CD4-positive, alpha-beta T cell (primary cell): ENCODE measurements around the gene UGT1A5. TPM values are rescaled to one million over a fixed set of nuclear protein-coding genes. Genes with fewer than 3 reads are reported as not detected.

Experiments used
- ATAC-seq: fragments of 200-7000 bp; cut with Tn5 transposase; one replicate; pipeline ENCODE4 v1.10.0; 2022; ENCODE audit warnings: mild to moderate bottlenecking; ENCODE audit not compliant: poor library complexity
- CTCF ChIA-PET: fragments of 350-600 bp; sonication (Branson Sonifier 250); formaldehyde crosslinking; loops from one replicate; lab custom pipeline; 2021; ENCODE audit warnings: antibody characterized with exemption, inconsistent platforms; lab: Charles Lee
- POLR2A ChIA-PET: fragments of 350-600 bp; sonication (Branson Sonifier 250); formaldehyde crosslinking; loops from one replicate; lab custom pipeline; 2021; ENCODE audit warnings: antibody characterized with exemption, inconsistent platforms; lab: Charles Lee
- DNase-seq, 14 experiments: peaks; one replicate each; pipeline ENCODE4 v3.0.0-alpha.2; 2013 to 2020; ENCODE audit warnings: mixed read lengths in 2 of 14
- H3K27ac ChIP-seq, 2 donors: one replicate each; pipeline versions ENCODE4 v1.5.1 to v1.7.0; 2013; ENCODE audit warnings: low read length in 2 of 2, low read depth in 1 of 2, mild to moderate bottlenecking in 1 of 2
- H3K27me3 ChIP-seq, 2 experiments: 1 replicate in 1 of 2; 2 replicates in 1 of 2; pipeline versions ENCODE4 v1.6.1 to v1.7.0; 2013; ENCODE audit warnings: low read length in 2 of 2, control low read depth in 1 of 2, mild to moderate bottlenecking in 1 of 2, moderate library complexity in 1 of 2; ENCODE audit not compliant: insufficient read depth in 2 of 2, control insufficient read depth in 1 of 2
- H3K36me3 ChIP-seq: one replicate; pipeline ENCODE4 v1.6.1; 2013; ENCODE audit warnings: low read length, control low read depth; ENCODE audit not compliant: insufficient read depth
- H3K4me1 ChIP-seq: one replicate; pipeline ENCODE4 v1.6.1; 2013; ENCODE audit warnings: low read length, control low read depth; ENCODE audit not compliant: insufficient read depth
- H3K4me3 ChIP-seq: one replicate; pipeline ENCODE4 v1.5.1; 2013; ENCODE audit warnings: mild to moderate bottlenecking, low read length, moderate library complexity
- H3K9me3 ChIP-seq, 2 experiments: 1 replicate in 1 of 2; 2 replicates in 1 of 2; pipeline versions ENCODE4 v1.6.1 to v1.7.0; 2013; ENCODE audit warnings: low read length in 2 of 2, mild to moderate bottlenecking in 2 of 2, control low read depth in 1 of 2, moderate library complexity in 1 of 2; ENCODE audit not compliant: control insufficient read depth in 1 of 2, insufficient read depth in 1 of 2
- H3K27ac Mint-ChIP-seq: one replicate; pipeline ENCODE4 v1.8.0; 2020; ENCODE audit warnings: mixed read lengths
- H3K27me3 Mint-ChIP-seq: one replicate; pipeline ENCODE4 v1.8.0; 2021; ENCODE audit warnings: mixed read lengths
- H3K36me3 Mint-ChIP-seq: one replicate; pipeline ENCODE4 v1.8.0; 2021; ENCODE audit warnings: low read depth, mixed read lengths
- H3K4me1 Mint-ChIP-seq: one replicate; pipeline ENCODE4 v1.8.0; 2021; ENCODE audit warnings: low read depth, mixed read lengths
- H3K4me3 Mint-ChIP-seq: one replicate; pipeline ENCODE4 v1.8.0; 2020; ENCODE audit warnings: mild to moderate bottlenecking, mixed read lengths
- H3K9me3 Mint-ChIP-seq: one replicate; pipeline ENCODE4 v1.8.0; 2020; ENCODE audit warnings: mixed read lengths
- CTCF ChIP-seq: fragments of 200-600 bp; IDR thresholded peaks from one replicate; pipeline ENCODE4 v1.8.0; 2022; ENCODE audit warnings: antibody characterized with exemption, mild to moderate bottlenecking
- intact Hi-C, 2 experiments: fragments of 100-400 bp; cut with DNase I in 1 of 2; cut with micrococcal nuclease in 1 of 2; formaldehyde crosslinking; loops; one replicate each; pipeline versions ENCODE4 v1.15.1 to v1.9.0; 2023 to 2025; cut with DNase I, micrococcal nuclease
- total RNA-seq, 174 experiments: library from RNA in 2 of 174; stranded (reverse) in 2 of 174; gene quantifications; one replicate each; pipeline ENCODE4 v1.2.3 and lab custom pipeline; 2021 to 2026

Gene UGT1A5
- total RNA-seq, 2 experiments from 2014 or later: not detected

DNA sequence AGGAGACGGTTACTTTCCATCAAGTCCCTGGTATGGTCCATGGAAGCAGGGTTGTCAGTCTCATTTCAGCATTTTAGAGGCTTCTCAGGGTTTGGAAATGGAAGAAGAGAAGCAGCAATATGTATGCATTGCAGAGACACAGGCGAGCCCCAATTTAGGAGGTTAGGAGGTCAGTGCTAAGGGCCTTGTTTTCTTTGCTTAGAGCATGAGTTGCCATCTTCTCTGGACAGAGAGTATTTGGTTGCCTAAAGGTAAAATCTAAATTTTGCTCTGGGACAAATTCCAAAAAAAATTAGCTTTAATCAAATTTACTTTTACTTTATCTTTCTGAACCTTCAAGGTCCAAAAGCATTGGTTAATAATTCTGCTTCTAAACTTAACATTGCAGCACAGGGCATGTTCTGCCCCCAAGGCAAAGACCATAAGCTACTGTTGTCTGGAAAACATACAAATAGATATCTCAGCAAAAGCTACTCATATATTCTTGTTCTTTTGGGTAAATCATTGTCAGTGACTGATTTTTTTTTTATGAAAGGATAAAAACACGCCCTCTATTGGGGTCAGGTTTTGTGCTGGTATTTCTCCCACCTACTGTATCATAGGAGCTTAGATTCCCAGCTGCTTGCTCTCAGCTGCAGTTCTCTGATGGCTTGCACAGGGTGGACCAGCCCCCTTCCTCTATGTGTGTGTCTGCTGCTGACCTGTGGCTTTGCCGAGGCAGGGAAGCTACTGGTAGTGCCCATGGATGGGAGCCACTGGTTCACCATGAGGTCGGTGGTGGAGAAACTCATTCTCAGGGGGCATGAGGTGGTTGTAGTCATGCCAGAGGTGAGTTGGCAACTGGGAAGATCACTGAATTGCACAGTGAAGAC, 41.2 kb upstream of the UGT1A5 start, which contains the start of gene UGT1A9:
Gene UGT1A9 (plus strand): TSS at position 609 of the 872 bp plus-strand sequence. CDS start 37 bp downstream, at position 646.
- intact Hi-C loops: no loop called here
- no peak within 1 kb of the TSS for H3K4me3 Mint-ChIP-seq
- Histone ChIP-seq H3K4me3 (no peak within 1 kb of the TSS), H3K9me3 (no peaks in the 10 kb centered on the region), H3K36me3 (no peaks in the 10 kb centered on the region), H3K27me3 (peaks cover 0 to 18% of the 10 kb centered on the region in 2 experiments), H3K4me1 (no peaks in the 10 kb centered on the region), H3K27ac (no peak within 1 kb of the TSS)
- DNase-seq: no peak
- ATAC-seq: no peak
- no peaks in the 10 kb centered on the region for H3K4me1 Mint-ChIP-seq
- ChIA-PET POLR2A (no interaction called here), CTCF (no interaction called here)
- H3K27me3 Mint-ChIP-seq: peaks cover 37% of the 10 kb centered on the region
- peaks cover 5% of the 10 kb centered on the region for H3K9me3 Mint-ChIP-seq
- no peaks in the 10 kb centered on the region for H3K36me3 Mint-ChIP-seq
- H3K27ac Mint-ChIP-seq: no peak within 1 kb of the TSS
- no peak for TF ChIP-seq CTCF

DNA sequence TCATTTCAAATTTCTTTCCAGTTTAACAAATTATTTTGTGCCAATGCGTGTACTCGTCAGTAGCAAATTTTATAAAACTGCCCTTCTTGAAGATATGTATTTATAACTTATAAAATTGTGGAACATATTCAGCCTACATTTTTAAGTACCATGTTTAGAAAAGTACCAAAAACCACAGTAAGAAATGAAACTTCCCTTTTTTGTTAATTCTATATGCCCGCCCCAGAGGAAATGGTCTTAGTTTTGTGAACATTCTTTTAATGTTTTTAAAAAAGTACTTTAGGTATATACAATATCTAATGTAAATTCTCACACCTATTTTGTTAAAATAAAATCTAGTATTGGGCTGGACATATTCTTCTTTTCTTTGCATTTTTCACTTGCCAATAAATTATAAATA, 39.8 kb upstream of the UGT1A5 start:
- no peak overlapping the region for H3K4me3 ChIP-seq
- no peak overlapping the region for H3K4me3 Mint-ChIP-seq
- H3K4me1 ChIP-seq: no peaks in the 10 kb centered on the region
- peaks cover 48% of the 10 kb centered on the region for H3K27me3 Mint-ChIP-seq
- POLR2A ChIA-PET: no interaction called here
- DNase-seq (no peak), ATAC-seq (no peak)
- no peaks in the 10 kb centered on the region for H3K36me3 ChIP-seq
- H3K9me3 Mint-ChIP-seq: peaks cover 5% of the 10 kb centered on the region
- H3K27ac ChIP-seq: no peak overlapping the region
- no peak for TF ChIP-seq CTCF
- peaks cover 0 to 21% of the 10 kb centered on the region in 2 experiments for H3K27me3 ChIP-seq
- no peaks in the 10 kb centered on the region for H3K9me3 ChIP-seq
- H3K4me1 Mint-ChIP-seq: no peaks in the 10 kb centered on the region
- H3K36me3 Mint-ChIP-seq: no peaks in the 10 kb centered on the region
- intact Hi-C loops: no loop called here
- H3K27ac Mint-ChIP-seq: no peak overlapping the region
- CTCF ChIA-PET: no interaction called here

- no peak overlapping the region for H3K27ac Mint-ChIP-seq
- H3K36me3 Mint-ChIP-seq: no peaks in the 10 kb centered on the region
- no peak for TF ChIP-seq CTCF
- ChIA-PET CTCF (no interaction called here), POLR2A (no interaction called here)
- Histone ChIP-seq H3K4me3 (no peak overlapping the region), H3K9me3 (no peaks in the 10 kb centered on the region), H3K27me3 (peaks cover 0 to 21% of the 10 kb centered on the region in 2 experiments), H3K36me3 (no peaks in the 10 kb centered on the region), H3K4me1 (no peaks in the 10 kb centered on the region), H3K27ac (no peak overlapping the region)
- no peaks in the 10 kb centered on the region for H3K9me3 Mint-ChIP-seq
- H3K27me3 Mint-ChIP-seq: peaks cover 45% of the 10 kb centered on the region
- intact Hi-C loops: no loop called here
- no peaks in the 10 kb centered on the region for H3K4me1 Mint-ChIP-seq
- no peak overlapping the region for H3K4me3 Mint-ChIP-seq
- DNase-seq (no peak), ATAC-seq (no peak)
Observed at GRCh38 chr2:233673896-233674295, 38.8 kb upstream of the UGT1A5 start.
